ENCODE data around the gene TSPO.

DNA sequence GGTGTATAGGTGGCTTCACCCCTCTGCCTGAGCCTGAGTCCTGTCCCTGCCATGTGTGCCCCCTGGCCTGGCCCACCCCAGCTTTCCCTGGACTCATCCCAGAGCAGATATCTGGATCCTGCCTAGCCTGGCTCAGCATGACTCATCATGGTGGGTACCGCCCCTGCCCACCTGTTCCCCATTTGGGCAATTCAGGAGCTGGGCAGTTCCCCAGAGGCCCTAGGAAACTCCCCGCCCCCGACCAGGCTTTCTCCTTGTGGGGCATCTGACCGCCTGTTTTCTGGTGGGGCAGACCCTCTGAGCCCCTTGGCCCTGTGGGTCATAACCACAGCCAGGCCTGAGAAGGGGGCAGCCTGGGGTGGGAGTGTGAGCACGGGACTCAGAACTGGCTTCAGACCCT is 4.4 kb downstream of the TSPO start:
- TF ChIP-seq, protein P1, sequence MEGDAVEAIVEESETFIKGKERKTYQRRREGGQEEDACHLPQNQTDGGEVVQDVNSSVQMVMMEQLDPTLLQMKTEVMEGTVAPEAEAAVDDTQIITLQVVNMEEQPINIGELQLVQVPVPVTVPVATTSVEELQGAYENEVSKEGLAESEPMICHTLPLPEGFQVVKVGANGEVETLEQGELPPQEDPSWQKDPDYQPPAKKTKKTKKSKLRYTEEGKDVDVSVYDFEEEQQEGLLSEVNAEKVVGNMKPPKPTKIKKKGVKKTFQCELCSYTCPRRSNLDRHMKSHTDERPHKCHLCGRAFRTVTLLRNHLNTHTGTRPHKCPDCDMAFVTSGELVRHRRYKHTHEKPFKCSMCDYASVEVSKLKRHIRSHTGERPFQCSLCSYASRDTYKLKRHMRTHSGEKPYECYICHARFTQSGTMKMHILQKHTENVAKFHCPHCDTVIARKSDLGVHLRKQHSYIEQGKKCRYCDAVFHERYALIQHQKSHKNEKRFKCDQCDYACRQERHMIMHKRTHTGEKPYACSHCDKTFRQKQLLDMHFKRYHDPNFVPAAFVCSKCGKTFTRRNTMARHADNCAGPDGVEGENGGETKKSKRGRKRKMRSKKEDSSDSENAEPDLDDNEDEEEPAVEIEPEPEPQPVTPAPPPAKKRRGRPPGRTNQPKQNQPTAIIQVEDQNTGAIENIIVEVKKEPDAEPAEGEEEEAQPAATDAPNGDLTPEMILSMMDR (IDR thresholded peaks at IDR 0.05): no peak
- no peak for TF ChIP-seq POLR2A (IDR thresholded peaks at IDR 0.05)
- TF ChIP-seq EP300 (IDR thresholded peaks at IDR 0.05; ENCODE audit: low read depth): no peak
